SKM-1 (cell line): ENCODE data around the gene SUGCT.

Experiments used
- DNase-seq: peaks from one replicate; lab custom pipeline; 2025; ENCODE audit not compliant: unreplicated experiment; lab: John Stamatoyannopoulos, UW

Gene SUGCT

GRCh38 chr7:40843338-40843985 is 708.7 kb downstream of the SUGCT start:
- no peak for DNase-seq

DNA sequence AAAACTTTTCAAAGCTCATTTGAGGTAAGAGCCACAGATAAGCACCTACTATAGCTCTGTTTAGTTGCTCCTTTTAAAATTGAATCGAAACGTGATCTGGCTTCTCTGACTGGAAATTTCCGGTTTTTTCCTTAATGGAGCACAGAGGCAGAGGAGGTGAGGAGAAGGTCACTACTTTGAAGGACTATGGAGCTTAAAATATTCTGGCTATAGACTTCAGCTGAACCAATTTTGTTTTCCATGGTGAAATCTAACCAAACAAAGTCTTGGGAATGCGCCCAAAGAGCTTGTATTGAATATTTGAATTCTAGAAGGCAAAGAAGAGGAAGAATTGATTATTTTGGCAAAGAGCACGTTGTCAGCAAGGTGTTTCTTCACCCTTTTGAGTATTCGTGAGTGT is 711.1 kb downstream of the SUGCT start:
- no peak for DNase-seq

GRCh38 chr7:40847921-40848320 is 713.1 kb downstream of the SUGCT start:
- no peak for DNase-seq

- no peak for DNase-seq
Measured at GRCh38 chr7:40848541-40849221, 713.9 kb downstream of the SUGCT start.

DNA sequence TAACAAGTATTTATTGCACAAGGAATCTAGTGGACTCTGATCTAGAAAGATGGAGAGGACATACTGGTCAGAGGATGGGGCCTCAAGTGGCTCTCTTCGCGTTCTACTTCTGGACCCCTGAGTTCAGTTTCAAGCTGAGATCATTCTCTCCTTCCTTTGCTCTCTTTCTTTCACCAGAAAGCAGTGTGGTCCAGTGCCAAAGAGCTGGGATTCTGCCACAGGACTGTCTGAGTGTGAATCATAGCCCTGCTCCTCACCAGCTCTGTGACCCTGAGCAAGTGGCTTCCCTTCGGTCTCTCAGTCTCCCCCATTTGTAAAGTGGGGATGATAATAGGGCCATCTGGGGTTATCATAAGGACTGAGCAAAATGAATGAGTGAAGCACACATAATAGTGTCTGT is 715.2 kb downstream of the SUGCT start:
- no peak for DNase-seq

- DNase-seq, result no peak
Measured at GRCh38 chr7:40851001-40851400, 716.2 kb downstream of the SUGCT start.

DNA sequence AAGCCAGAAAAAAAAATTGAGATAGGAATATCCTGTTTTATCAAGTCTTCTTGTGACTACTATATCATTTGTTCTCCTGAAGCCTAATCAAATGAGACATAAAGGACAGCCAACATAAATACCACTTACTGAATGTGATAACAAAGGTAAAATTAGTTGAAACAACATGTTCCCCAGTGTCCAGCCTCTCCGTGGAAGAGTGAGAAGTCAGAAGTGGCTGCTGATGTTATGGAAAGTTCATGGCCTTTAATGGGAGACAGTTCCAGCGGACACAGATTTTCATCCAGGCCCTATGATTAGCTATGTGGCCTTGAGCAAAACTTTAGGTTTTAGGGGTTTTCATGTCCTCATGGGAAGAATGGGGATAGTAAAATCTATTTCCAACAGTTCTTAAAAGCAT is 724.3 kb downstream of the SUGCT start:
- no peak for DNase-seq

GRCh38 chr7:40859965-40860543 is 725.2 kb downstream of the SUGCT start:
- no peak for DNase-seq

GRCh38 chr7:40865441-40866233 is 730.8 kb downstream of the SUGCT start:
- DNase-seq, result no peak

GRCh38 chr7:40866601-40867000 is 731.8 kb downstream of the SUGCT start:
- DNase-seq, result no peak

GRCh38 chr7:40870108-40870507 is 735.3 kb downstream of the SUGCT start:
- DNase-seq, result no peak

- DNase-seq, result no peak
Measured at GRCh38 chr7:40873248-40873647, 738.4 kb downstream of the SUGCT start.

GRCh38 chr7:40874756-40875155 is 740.0 kb downstream of the SUGCT start:
- no peak for DNase-seq

GRCh38 chr7:40876601-40877000 is 741.8 kb downstream of the SUGCT start:
- no peak for DNase-seq

- no peak for DNase-seq
Measured at GRCh38 chr7:40879941-40880543, 745.2 kb downstream of the SUGCT start.

GRCh38 chr7:40880581-40880980 is 745.8 kb downstream of the SUGCT start:
- DNase-seq, result no peak

GRCh38 chr7:40881405-40881926 is 746.7 kb downstream of the SUGCT start:
- no peak for DNase-seq

DNA sequence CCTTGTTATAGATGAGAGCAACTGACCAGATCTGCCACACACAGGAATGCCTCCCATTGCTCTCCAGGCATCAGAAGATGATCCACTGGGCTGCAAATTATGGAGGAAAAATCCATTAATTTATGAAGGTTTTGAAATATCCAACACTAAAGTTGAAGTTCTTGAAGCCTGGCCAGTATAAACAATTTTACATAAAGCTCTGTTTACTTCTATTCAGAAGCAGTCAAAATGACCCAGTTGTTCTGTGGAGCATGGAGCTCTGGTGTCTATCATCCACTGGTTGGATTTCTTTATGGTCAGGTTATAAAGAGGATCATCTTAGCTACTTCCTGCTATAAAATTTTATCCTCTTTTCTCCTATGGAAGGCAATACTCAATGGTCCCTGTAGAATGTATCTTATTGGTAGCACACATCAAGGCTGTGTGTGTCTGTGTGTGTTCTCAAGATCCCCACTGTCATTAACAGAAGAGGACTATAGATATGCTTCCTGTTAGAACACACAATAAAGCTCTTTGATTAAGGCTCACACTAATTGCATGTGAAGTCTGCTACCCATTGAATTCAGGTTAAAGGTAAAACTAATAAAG is 747.4 kb downstream of the SUGCT start:
- DNase-seq, result no peak

GRCh38 chr7:40883826-40884225 is 749.0 kb downstream of the SUGCT start:
- no peak for DNase-seq

DNA sequence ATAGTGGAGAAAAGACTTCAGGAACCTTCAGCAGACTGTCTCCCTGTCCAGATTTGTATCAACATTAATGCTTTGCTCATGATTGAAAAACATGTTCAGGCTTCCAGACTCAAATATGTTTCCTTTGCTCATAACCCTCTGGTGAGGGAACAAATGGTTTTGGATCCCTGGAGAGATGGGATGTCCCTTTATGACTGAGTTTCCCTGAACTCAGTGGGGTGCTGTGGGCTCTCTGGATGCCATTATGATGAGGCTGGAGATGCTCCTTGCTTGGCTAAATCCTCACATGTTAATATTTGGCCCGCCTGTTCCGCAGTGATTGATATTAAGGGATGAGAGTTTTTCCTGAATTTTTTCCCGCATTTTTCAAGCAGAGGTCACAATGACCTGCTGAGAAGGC is 749.4 kb downstream of the SUGCT start:
- no peak for DNase-seq

- DNase-seq, result no peak
Measured at GRCh38 chr7:40885503-40885902, 750.7 kb downstream of the SUGCT start.
